Heart left ventricle (tissue), 13 donors: ENCODE results near the gene DOCK4.

ENCODE experiments used
- POLR2A ChIP-seq, 2 donors: fragments of 450-650 bp; IDR thresholded peaks; one replicate each; pipeline ENCODE4 v1.6.1; 2017; ENCODE audit warnings: antibody characterized with exemption in 2 of 2, mild to moderate bottlenecking in 2 of 2, moderate library complexity in 2 of 2
- TF ChIP-seq, protein P1 (sequence below), 12 donors: fragments of 200-600 bp; sonication (generic) in 4 of 12; IDR thresholded peaks; one replicate each; pipeline versions ENCODE4 v1.5.0 to v1.8.0; 2018 to 2022; ENCODE audit warnings: antibody characterized with exemption in 12 of 12, mild to moderate bottlenecking in 5 of 12
- donor health status: ischemic (EF 13 %, LVEDD 7.1; RV severe dilation, severe dysfunction).
- donor health status: DM: no; HTN: yes; CAD: no.
- donor health status: DM: no; HTN: no; CAD: no.
- donor health status: ischemic (EF 25% LVEDD 6.9; RV normal size, moderate dysfunction).
- donor health status: ischemic (EF 25% LVEDD 5.7; RV mildly dilated, moderate dysfunction).
- donor health status: ischemic (EF 35%, LVEDD 5.7; RV mildly dilated, moderate dysfunction).
- donor health status: nonischemic (EF 11% LVEDD 7.7; RV severe dilation, severe dysfunction).
- donor health status: DM: yes; HTN: yes; CAD: no.
- donor health status: PGD.
- donor health status: ischemic (EF 29% LVEDD 5.4; RV normal size, mild dysfunction).
- donor health status: nonischemic (EF 23%, LVEDD 6.1; RV moderate dilation, normal function).

DNA sequence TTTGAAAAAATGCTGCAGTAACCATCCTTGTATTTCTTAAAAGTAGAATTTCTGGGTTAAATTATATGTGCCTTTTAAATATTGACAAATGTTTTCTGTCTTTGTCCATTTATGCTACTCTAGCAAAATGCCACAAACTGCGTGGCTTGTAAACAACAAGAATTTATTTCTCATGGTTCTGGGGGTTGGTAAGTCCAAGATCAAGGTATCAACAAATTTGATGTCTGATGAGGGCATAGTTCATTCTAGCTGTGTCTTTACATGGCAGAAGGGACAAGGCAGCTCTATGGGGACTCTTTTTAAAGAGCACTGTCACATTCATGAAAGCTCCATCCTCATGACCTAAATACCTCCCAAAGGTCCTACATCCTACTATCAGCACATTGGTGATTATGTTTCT is 27.9 kb upstream of the DOCK4 start:
- TF ChIP-seq, protein P1, sequence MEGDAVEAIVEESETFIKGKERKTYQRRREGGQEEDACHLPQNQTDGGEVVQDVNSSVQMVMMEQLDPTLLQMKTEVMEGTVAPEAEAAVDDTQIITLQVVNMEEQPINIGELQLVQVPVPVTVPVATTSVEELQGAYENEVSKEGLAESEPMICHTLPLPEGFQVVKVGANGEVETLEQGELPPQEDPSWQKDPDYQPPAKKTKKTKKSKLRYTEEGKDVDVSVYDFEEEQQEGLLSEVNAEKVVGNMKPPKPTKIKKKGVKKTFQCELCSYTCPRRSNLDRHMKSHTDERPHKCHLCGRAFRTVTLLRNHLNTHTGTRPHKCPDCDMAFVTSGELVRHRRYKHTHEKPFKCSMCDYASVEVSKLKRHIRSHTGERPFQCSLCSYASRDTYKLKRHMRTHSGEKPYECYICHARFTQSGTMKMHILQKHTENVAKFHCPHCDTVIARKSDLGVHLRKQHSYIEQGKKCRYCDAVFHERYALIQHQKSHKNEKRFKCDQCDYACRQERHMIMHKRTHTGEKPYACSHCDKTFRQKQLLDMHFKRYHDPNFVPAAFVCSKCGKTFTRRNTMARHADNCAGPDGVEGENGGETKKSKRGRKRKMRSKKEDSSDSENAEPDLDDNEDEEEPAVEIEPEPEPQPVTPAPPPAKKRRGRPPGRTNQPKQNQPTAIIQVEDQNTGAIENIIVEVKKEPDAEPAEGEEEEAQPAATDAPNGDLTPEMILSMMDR (IDR thresholded peaks at IDR 0.05): no peak
- no peak for TF ChIP-seq POLR2A (IDR thresholded peaks at IDR 0.05)
